Measurements from ENCODE around the gene TMCO2.

The TMCO2 gene

DNA sequence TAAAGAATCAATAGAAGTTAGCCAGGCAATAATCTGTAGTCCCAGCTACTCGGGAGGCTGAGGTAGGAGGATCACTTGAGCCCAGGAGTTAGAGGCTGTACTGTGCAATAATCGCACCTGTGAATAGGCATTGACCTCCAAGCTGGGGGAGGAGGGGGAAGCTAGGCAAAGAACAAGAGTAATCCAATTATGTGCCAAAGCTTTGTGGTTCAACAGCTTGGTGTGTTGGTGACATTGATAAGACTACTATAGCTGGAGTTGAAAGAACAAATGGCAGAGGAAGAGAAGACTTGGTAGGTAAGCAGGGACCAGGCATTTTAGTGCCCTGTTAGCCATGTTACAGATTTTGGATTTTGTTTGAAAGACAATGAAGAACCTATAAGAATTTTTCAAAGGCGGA is 2.1 kb upstream of the TMCO2 start:
- Mint-ChIP-seq H3K9me3 (no peaks in the 10 kb centered on the region), H3K36me3 (ENCODE audit: low read depth) (no peaks in the 10 kb centered on the region), H3K4me3 (no peak overlapping the region), H3K27ac (no peak overlapping the region), H3K27me3 (no peaks in the 10 kb centered on the region), H3K4me1 (ENCODE audit: low read depth) (peaks cover 33% of the 10 kb centered on the region)
- no peak for DNase-seq

DNA sequence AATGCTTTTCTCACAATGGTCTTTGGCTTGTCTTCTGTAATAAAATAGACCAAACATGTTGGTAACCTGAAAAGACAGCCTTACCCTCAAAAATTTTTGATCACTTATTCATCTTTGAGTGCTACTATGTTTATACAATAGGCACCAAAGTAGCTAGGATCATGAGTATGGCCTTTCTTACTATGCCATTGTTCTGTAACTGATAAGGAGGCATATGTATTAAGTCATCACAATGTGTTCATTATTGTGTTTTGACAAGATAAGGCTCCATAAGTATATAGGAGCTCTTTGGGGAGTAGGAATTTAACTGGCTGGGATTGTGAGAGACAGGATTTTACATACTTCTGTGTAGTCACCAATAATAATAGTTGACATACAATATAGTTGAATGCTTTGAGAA is 675 bp downstream of the TMCO2 start:
- Mint-ChIP-seq H3K9me3 (no peaks in the 10 kb centered on the region), H3K27me3 (no peaks in the 10 kb centered on the region), H3K36me3 (ENCODE audit: low read depth) (no peaks in the 10 kb centered on the region), H3K4me3 (no peak overlapping the region), H3K4me1 (ENCODE audit: low read depth) (peaks cover 18% of the 10 kb centered on the region), H3K27ac (no peak overlapping the region)
- no peak for DNase-seq

DNA sequence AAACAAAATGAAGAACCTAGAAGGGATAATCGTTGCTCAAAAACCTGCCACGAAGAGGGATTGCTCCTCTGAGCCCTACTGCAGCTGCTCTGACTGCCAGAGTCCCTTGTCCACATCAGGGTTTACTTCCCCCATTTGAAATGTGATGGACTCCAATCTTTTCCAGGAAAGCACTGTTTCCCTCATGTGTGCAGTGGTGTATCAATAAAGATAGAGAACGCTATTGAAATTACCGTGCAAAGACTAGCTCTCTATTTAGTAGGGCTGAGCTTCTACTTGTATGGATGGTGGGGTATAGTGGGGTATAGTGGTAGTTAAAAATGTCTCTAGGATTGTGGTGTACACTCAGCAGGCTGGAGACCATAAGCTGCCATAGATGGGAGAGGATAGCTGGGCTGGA is 3.7 kb downstream of the TMCO2 start:
- no peak overlapping the region for H3K27ac Mint-ChIP-seq
- H3K36me3 Mint-ChIP-seq (ENCODE audit: low read depth), result no peaks in the 10 kb centered on the region
- no peak for DNase-seq
- H3K9me3 Mint-ChIP-seq, result no peaks in the 10 kb centered on the region
- H3K4me3 Mint-ChIP-seq, result no peak overlapping the region
- H3K27me3 Mint-ChIP-seq, result no peaks in the 10 kb centered on the region
- H3K4me1 Mint-ChIP-seq (ENCODE audit: low read depth), result peaks cover 19% of the 10 kb centered on the region

DNA sequence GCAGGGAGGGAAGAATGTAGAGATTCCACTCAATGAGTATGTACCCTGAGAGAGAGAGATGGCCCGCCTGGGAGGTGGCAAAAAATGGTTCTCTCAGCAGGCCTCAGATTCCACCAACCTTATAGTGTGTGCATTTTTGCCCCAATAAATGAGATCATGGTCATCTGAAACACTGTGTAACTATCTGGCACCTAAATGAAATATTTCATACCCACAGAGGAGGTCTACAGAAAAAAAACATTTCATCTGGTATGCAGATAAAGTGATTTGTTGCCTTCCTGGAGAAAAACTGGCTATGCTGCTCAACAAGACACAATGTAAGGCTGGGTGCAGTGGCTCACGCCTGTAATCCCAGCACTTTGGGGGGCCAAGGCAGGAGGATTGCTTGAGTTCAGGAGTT is 4.9 kb downstream of the TMCO2 start:
- Mint-ChIP-seq H3K9me3 (no peaks in the 10 kb centered on the region), H3K4me3 (no peak overlapping the region), H3K27ac (no peak overlapping the region), H3K36me3 (ENCODE audit: low read depth) (peaks cover 9% of the 10 kb centered on the region), H3K27me3 (no peaks in the 10 kb centered on the region), H3K4me1 (ENCODE audit: low read depth) (peaks cover 24% of the 10 kb centered on the region)
- DNase-seq, result no peak

DNA sequence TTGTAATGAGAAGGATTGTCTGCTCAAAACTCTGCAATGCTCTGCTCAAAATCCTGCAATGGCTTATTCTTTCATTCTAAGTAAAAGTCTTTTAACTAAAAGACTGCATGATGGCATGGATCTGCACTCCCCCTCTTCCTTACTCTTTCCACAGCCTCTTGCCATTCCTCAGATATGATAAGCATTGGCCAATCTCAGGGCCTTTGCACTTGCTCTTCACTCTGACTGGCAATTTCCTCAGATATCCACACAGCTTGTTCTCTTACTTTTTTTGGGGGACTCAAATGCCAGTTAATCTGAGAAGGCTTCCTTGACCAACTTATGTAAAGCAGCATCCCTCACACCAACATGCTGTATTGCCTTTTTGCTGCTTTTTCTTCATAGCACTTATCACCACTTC is 7.5 kb downstream of the TMCO2 start:
- Mint-ChIP-seq H3K27me3 (no peaks in the 10 kb centered on the region), H3K27ac (peak overlapping the region; percentile 20), H3K9me3 (no peaks in the 10 kb centered on the region), H3K36me3 (ENCODE audit: low read depth) (peaks cover 28% of the 10 kb centered on the region), H3K4me3 (no peak overlapping the region), H3K4me1 (ENCODE audit: low read depth) (peaks cover 33% of the 10 kb centered on the region)
- DNase-seq, result no peak

DNA sequence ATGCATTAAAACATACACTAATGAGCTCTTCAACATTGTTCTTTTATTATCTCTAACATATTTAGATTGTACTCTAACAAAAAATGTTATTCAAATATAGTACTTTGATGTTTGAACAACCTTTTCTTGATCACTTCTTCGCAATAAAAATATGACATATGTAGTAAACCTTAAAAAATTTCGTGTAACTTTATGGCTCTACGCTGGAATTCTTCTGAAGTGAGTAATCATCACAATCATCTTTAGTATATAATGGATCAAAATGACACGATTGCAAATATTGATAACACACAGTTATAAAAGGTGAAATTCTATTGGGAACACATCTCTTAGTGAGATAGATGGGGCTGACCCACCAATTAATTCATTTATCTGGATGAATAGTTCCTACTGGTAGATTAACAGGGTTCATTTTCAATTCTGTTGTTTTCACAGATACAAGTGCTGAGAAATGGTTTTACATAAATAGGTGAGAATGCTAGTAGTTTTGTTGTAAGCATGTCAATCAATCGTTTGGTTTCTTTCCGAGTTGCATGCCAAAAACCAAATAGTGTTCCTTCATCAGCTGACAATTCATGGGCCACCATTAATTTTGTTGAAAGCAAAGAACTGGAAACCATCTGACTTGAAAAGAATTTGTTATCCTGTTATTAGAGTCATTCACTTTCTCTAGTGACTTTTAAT is 8.8 kb downstream of the TMCO2 start:
- H3K4me3 Mint-ChIP-seq, result peak overlapping the region; percentile 91
- no peaks in the 10 kb centered on the region for H3K27me3 Mint-ChIP-seq
- H3K4me1 Mint-ChIP-seq (ENCODE audit: low read depth), result peaks cover 44% of the 10 kb centered on the region
- DNase-seq, result no peak
- peak overlapping the region; percentile 100 for H3K27ac Mint-ChIP-seq
- H3K36me3 Mint-ChIP-seq (ENCODE audit: low read depth), result peaks cover 41% of the 10 kb centered on the region
- no peaks in the 10 kb centered on the region for H3K9me3 Mint-ChIP-seq

DNA sequence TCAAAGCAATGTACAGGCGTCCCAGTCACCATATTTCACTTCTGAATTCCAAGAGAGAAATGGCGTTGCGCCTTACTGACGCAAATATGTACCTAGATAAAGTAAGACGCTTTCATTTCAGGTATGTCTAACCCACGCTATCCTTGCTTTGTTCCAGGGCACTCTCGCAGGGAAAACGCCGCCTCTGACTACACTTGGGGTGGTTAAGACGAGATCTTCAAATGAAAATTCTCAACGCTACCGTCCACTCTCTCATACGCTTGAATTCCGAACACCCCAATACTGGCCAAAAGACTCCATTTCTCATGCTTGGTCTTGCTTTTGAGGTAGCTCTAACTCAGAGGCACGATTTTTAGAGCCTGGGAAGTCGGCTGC is 9.6 kb downstream of the TMCO2 start:
- Mint-ChIP-seq H3K4me3 (peak overlapping the region; percentile 91), H3K9me3 (no peaks in the 10 kb centered on the region), H3K27ac (peak overlapping the region; percentile 100), H3K27me3 (no peaks in the 10 kb centered on the region), H3K36me3 (ENCODE audit: low read depth) (peaks cover 49% of the 10 kb centered on the region), H3K4me1 (ENCODE audit: low read depth) (peaks cover 49% of the 10 kb centered on the region)
- DNase-seq, result no peak

DNA sequence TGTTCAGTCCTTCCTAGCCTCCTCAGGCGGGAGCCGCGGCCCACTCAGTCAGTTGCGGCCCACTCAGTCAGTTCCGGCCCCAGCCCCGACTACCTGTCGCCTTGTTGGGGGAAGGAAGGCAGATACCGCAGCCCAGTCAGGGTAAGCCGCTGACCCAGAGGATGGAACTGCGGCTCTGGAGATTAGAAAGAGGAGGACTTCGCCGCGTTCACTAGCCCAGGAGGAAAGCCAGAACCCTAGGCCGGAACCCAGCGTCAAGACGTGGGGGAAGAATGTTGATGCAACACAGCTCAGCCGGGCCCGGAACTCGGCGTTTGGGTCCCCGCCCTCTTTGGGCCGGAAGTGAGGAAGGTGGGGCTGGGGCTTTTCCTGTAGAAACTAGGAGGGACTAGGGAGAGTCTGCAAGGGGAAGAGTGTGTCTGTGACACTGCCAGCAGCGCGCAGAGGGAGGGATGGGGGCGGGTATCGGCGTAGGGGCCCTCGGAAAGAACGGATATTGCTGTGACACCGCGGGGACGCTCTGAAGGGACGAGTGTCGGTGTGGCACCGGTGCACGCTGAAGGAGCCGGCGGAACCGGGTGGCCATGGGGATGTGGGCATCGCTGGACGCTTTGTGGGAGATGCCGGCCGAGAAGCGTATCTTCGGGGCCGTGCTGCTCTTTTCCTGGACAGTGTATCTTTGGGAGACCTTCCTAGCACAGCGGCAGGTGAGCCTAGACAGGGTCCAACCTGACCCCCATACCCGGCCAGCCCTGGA is 10.1 kb downstream of the TMCO2 start, which contains the start of gene ZMPSTE24:
TSS of gene ZMPSTE24 (plus strand) at position 549 of the 757 bp plus-strand sequence. CDS start at position 585, 36 bp downstream.
- peaks cover 54% of the 10 kb centered on the region for H3K36me3 Mint-ChIP-seq (ENCODE audit: low read depth)
- peaks cover 53% of the 10 kb centered on the region for H3K4me1 Mint-ChIP-seq (ENCODE audit: low read depth)
- H3K27me3 Mint-ChIP-seq, result no peaks in the 10 kb centered on the region
- peak within 1 kb of the TSS; percentile 91 for H3K4me3 Mint-ChIP-seq
- peak; percentile 95 for DNase-seq
- H3K9me3 Mint-ChIP-seq, result no peaks in the 10 kb centered on the region
- H3K27ac Mint-ChIP-seq, result peak within 1 kb of the TSS; percentile 100

DNA sequence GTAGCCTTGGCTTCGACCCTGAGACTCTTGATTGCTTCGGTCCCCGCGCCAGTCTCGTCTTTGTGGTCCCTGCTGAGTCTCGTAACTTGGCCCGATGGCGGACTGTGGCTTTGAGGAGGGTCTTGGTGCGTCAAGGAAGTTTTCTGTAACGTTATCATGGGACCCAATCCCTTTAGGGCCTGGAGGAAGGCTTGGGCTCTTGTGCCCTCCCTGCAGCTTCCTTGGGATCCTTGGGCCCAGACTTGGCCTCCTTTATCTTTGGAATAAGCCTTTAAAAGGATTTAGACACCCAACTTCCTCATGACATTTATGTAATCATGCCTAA is 10.7 kb downstream of the TMCO2 start:
- Mint-ChIP-seq H3K4me1 (ENCODE audit: low read depth) (peaks cover 59% of the 10 kb centered on the region), H3K27ac (peak overlapping the region; percentile 100), H3K36me3 (ENCODE audit: low read depth) (peaks cover 60% of the 10 kb centered on the region), H3K27me3 (no peaks in the 10 kb centered on the region), H3K9me3 (no peaks in the 10 kb centered on the region), H3K4me3 (peak overlapping the region; percentile 91)
- no peak for DNase-seq

DNA sequence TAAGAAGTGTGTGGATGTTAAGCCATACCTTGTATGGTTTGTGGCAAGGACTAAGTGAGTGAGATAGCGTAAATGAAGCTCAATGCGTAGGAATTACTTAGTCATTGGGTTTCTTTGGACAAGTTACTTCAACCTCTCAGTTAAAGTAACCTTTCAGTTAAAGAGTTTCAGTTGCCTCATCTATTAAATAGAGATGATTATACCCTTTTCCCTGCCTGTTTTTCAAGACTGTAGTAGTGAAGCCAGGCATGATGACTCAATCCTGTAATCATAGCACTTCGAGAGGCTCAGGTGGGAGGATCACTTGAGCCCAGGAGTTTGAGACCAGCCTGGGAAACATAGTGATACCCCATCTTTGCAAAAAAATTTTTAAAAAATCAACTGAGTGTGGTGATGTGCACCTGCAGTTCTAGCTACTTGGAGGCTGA is 16.6 kb downstream of the TMCO2 start:
- Mint-ChIP-seq H3K27ac (peak overlapping the region; percentile 94), H3K36me3 (ENCODE audit: low read depth) (peaks cover 91% of the 10 kb centered on the region), H3K4me3 (peak overlapping the region; percentile 41), H3K4me1 (ENCODE audit: low read depth) (peaks cover 69% of the 10 kb centered on the region), H3K9me3 (no peaks in the 10 kb centered on the region), H3K27me3 (no peaks in the 10 kb centered on the region)
- DNase-seq, result peak; percentile 39

DNA sequence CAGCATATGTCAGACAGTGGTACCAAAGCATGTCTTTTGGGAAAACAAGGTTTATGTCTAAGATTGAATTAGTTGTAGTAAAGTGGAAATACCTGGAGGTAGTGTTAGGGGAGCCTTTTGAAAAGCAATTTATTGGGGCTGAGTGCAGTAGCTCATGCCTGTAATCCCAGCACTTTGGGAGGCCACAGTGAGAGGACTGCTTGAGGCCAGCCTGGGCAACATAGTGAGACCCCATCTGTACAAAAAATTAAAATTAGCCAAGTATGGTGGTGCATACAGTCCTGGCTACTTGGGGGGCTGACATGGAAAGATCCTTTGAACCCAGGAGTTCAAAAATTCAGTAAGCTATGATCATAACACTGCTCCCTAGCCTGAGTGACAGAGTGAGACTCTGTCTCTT is 17.6 kb downstream of the TMCO2 start:
- Mint-ChIP-seq H3K27ac (no peak overlapping the region), H3K36me3 (ENCODE audit: low read depth) (peaks cover 91% of the 10 kb centered on the region)

DNA sequence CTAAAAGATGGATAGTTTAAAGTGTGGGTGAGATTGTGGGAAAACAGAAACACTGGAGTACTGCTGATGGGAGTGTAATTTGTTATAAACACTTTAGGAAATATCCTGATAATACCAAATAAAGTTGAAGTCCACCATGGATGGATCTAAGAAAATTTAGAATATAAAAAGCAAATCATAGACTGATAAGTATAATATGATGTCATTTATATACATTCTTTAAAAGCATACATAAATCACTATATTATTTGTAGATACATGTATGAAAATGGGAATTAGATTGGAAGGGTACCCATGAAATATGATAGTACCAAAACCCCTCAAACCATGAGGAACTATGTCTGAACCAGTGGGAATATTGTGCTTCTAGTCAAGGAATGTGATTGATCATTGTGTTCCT is 18.2 kb downstream of the TMCO2 start:
- H3K4me3 Mint-ChIP-seq, result no peak overlapping the region
- H3K27ac Mint-ChIP-seq, result peak overlapping the region; percentile 55
- DNase-seq, result no peak
- H3K4me1 Mint-ChIP-seq (ENCODE audit: low read depth), result peaks cover 67% of the 10 kb centered on the region
- H3K9me3 Mint-ChIP-seq, result no peaks in the 10 kb centered on the region
- peaks cover 91% of the 10 kb centered on the region for H3K36me3 Mint-ChIP-seq (ENCODE audit: low read depth)
- H3K27me3 Mint-ChIP-seq, result no peaks in the 10 kb centered on the region

More for the DNA sequence above, 17.6 kb downstream of the TMCO2 start:
- H3K27me3 Mint-ChIP-seq, result no peaks in the 10 kb centered on the region
- no peaks in the 10 kb centered on the region for H3K9me3 Mint-ChIP-seq
- DNase-seq, result no peak
- peaks cover 67% of the 10 kb centered on the region for H3K4me1 Mint-ChIP-seq (ENCODE audit: low read depth)
- no peak overlapping the region for H3K4me3 Mint-ChIP-seq

DNA sequence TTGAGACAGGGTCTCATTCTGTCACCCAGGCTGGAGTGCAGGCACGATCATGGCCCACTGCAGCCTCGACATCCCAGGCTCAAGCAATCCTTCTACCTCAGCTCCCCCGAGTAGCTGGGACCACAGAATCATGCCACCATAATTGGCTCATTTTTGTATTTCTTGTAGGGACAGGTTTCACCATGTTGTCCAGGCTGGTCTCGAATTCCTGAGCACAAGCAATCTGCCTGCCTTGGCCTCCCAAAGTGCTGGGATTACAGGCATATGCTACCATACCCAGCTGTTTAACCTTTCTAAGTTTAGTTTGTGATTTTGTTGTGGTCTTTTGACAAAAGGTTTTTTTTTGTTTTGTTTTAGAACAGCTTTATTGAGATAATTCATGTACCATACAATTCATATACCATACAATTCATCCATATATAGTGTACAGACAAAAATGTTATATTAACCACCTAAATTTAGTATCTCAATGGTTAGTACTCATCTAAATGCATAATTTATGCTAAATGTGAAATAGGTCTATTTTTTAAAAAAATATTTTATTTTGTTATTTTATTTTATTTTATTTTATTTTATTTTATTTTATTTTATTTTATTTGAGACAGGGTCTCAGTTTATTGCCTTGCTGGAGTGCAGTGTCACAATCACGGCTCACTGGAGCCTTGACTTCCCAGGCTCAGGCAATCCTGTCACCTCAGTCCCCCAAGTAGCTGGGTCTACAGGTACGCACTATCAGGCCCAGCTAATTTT is 19.2 kb downstream of the TMCO2 start:
- Mint-ChIP-seq H3K27me3 (no peaks in the 10 kb centered on the region), H3K9me3 (no peaks in the 10 kb centered on the region), H3K4me3 (no peak overlapping the region), H3K36me3 (ENCODE audit: low read depth) (peaks cover 90% of the 10 kb centered on the region), H3K27ac (peak overlapping the region; percentile 18), H3K4me1 (ENCODE audit: low read depth) (peaks cover 66% of the 10 kb centered on the region)
- DNase-seq, result no peak

DNA sequence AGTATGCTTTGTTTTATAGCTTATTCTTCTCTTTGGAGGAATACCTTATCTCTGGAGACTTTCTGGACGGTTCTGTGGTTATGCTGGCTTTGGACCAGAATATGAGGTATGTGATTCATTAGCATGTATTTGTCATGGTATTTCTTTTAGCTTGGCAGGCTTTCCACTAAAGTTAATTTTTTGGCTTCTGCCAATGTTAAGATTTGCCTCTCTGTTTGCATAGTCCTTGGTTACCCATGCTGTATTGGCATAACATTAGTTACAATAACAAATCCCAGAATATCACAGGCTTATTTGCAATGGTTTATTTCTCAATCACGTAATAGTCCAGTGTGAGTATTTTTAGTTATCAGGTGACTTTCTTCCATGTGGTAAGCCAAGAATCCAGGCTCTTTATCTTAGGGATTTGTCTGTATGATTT is 20.0 kb downstream of the TMCO2 start:
- DNase-seq, result no peak
- Mint-ChIP-seq H3K27ac (peak overlapping the region; percentile 30), H3K9me3 (no peaks in the 10 kb centered on the region), H3K36me3 (ENCODE audit: low read depth) (peaks cover 89% of the 10 kb centered on the region), H3K4me3 (no peak overlapping the region), H3K27me3 (no peaks in the 10 kb centered on the region), H3K4me1 (ENCODE audit: low read depth) (peaks cover 68% of the 10 kb centered on the region)

DNA sequence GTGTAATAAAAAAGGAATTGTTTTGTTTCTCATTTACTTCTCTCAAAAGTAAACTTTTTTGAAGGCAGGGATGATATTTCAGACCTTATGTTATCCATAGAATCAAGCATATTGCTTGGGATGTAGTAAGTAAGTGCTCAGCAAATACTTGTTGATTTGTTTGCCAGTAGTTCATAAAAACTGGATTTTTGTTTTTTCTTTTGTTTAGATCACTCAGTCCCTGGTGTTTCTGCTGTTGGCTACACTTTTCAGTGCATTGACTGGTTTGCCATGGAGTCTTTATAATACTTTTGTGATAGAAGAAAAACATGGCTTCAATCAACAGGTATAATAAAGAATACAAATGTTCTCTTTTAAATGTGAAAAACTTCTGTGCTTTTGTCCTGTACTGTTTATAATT is 20.5 kb downstream of the TMCO2 start:
- H3K27me3 Mint-ChIP-seq, result no peaks in the 10 kb centered on the region
- peak overlapping the region; percentile 30 for H3K27ac Mint-ChIP-seq
- no peaks in the 10 kb centered on the region for H3K9me3 Mint-ChIP-seq
- no peak overlapping the region for H3K4me3 Mint-ChIP-seq
- no peak for DNase-seq
- H3K4me1 Mint-ChIP-seq (ENCODE audit: low read depth), result peaks cover 66% of the 10 kb centered on the region
- peaks cover 88% of the 10 kb centered on the region for H3K36me3 Mint-ChIP-seq (ENCODE audit: low read depth)

All from activated T-cell treated with anti-CD3 and anti-CD28 coated beads, Interleukin-2, amount 50 U/mL, for 24 hours (primary cell).